CD14-positive monocyte (primary cell): ENCODE results near the gene CGNL1. TPM values are rescaled to one million over a fixed set of nuclear protein-coding genes. Genes with fewer than 3 reads are reported as not detected.

Experiments used
- DNase-seq, 3 donors: peaks; one replicate each; pipeline ENCODE4 v3.0.0-alpha.2; 2011 to 2022
- H2AFZ ChIP-seq: 2 replicates; pipeline ENCODE4 v1.6.0; 2012; ENCODE audit warnings: mild to moderate bottlenecking, low read depth, low read length, inconsistent platforms; ENCODE audit not compliant: insufficient read depth, poor library complexity, severe bottlenecking
- H3K27ac ChIP-seq, 2 donors: 1 replicate in 1 of 2; 2 replicates in 1 of 2; pipeline ENCODE4 v1.5.1; 2012 to 2013; ENCODE audit warnings: low read length in 2 of 2, control low read depth in 1 of 2, inconsistent platforms in 1 of 2, low read depth in 1 of 2, mild to moderate bottlenecking in 1 of 2
- H3K27me3 ChIP-seq, 2 donors: one replicate each; pipeline versions ENCODE4 v1.6.0 to v1.6.1; 2011 to 2013; ENCODE audit warnings: low read length in 2 of 2; ENCODE audit not compliant: control insufficient read depth in 2 of 2, insufficient read depth in 2 of 2
- H3K36me3 ChIP-seq, 2 donors: replicated peaks in 1 of 2; 1 replicate in 1 of 2; 2 replicates in 1 of 2; pipeline versions ENCODE4 v1.5.1 to v1.6.1; 2012 to 2013; ENCODE audit warnings: low read length in 2 of 2, control low read depth in 1 of 2, inconsistent platforms in 1 of 2, mild to moderate bottlenecking in 1 of 2; ENCODE audit not compliant: insufficient read depth in 2 of 2, control insufficient read depth in 1 of 2
- H3K4me1 ChIP-seq, 2 donors: 1 replicate in 1 of 2; 2 replicates in 1 of 2; pipeline versions ENCODE4 v1.5.1 to v1.6.1; 2012 to 2013; ENCODE audit warnings: low read length in 2 of 2, control low read depth in 1 of 2, inconsistent platforms in 1 of 2, mild to moderate bottlenecking in 1 of 2, moderate library complexity in 1 of 2; ENCODE audit not compliant: insufficient read depth in 2 of 2, control insufficient read depth in 1 of 2
- H3K4me2 ChIP-seq: replicated peaks from 2 replicates; pipeline ENCODE3; 2012; ENCODE audit warnings: low read length, moderate library complexity, mild to moderate bottlenecking; ENCODE audit not compliant: poor library complexity, severe bottlenecking; ENCODE audit errors: extremely low read depth
- H3K4me3 ChIP-seq, 3 experiments: fragments of 200-600 bp in 1 of 3; sonication (generic) in 1 of 3; replicated peaks in 1 of 3; 1 replicate in 2 of 3; 2 replicates in 1 of 3; pipeline ENCODE4 v1.5.1; 2011 to 2013; ENCODE audit warnings: low read length in 3 of 3, mild to moderate bottlenecking in 3 of 3, control low read depth in 2 of 3, low read depth in 2 of 3, inconsistent platforms in 1 of 3, moderate library complexity in 1 of 3
- H3K79me2 ChIP-seq: 2 replicates; pipeline ENCODE4 v1.6.0; 2012; ENCODE audit warnings: mild to moderate bottlenecking, control low read depth, inconsistent platforms, low read length, moderate library complexity; ENCODE audit not compliant: insufficient read depth
- H3K9ac ChIP-seq: 2 replicates; pipeline ENCODE4 v1.6.0; 2017; ENCODE audit warnings: low read length, mild to moderate bottlenecking; ENCODE audit not compliant: insufficient read depth, poor library complexity, severe bottlenecking
- H3K9me3 ChIP-seq, 2 donors: replicated peaks in 1 of 2; 1 replicate in 1 of 2; 2 replicates in 1 of 2; pipeline versions ENCODE4 v1.5.1 to v1.6.1; 2012 to 2013; ENCODE audit warnings: low read length in 2 of 2, control low read depth in 1 of 2; ENCODE audit not compliant: control insufficient read depth in 1 of 2, insufficient read depth in 1 of 2
- H4K20me1 ChIP-seq: 2 replicates; pipeline ENCODE4 v1.6.0; 2012; ENCODE audit warnings: mild to moderate bottlenecking, low read length, control low read depth, moderate library complexity; ENCODE audit not compliant: insufficient read depth
- H3K27ac Mint-ChIP-seq, 7 donors: one replicate each; pipeline ENCODE4 v1.8.0; 2020; ENCODE audit warnings: mild to moderate bottlenecking in 7 of 7, mixed read lengths in 7 of 7, moderate library complexity in 6 of 7, inconsistent platforms in 2 of 7
- H3K27me3 Mint-ChIP-seq, 3 donors: one replicate each; pipeline ENCODE4 v1.8.0; 2021 to 2022; ENCODE audit warnings: low read depth in 3 of 3, mild to moderate bottlenecking in 3 of 3, mixed read lengths in 3 of 3, moderate library complexity in 3 of 3, inconsistent platforms in 1 of 3
- H3K36me3 Mint-ChIP-seq, 2 donors: one replicate each; pipeline ENCODE4 v1.8.0; 2020; ENCODE audit warnings: mixed read lengths in 2 of 2, inconsistent platforms in 1 of 2, mild to moderate bottlenecking in 1 of 2
- H3K4me1 Mint-ChIP-seq: one replicate; pipeline ENCODE4 v1.8.0; 2020; ENCODE audit warnings: mild to moderate bottlenecking, mixed read lengths
- H3K4me3 Mint-ChIP-seq, 2 donors: one replicate each; pipeline ENCODE4 v1.8.0; 2020; ENCODE audit warnings: mild to moderate bottlenecking in 2 of 2, mixed read lengths in 2 of 2, moderate library complexity in 1 of 2
- H3K9me3 Mint-ChIP-seq, 7 donors: one replicate each; pipeline ENCODE4 v1.8.0; 2020 to 2022; ENCODE audit warnings: mixed read lengths in 7 of 7, mild to moderate bottlenecking in 6 of 7, moderate library complexity in 6 of 7, inconsistent platforms in 2 of 7
- CTCF ChIP-seq: fragments of 200-600 bp; IDR thresholded peaks from one replicate; pipeline ENCODE4 v1.8.0; 2022; ENCODE audit warnings: antibody characterized with exemption, mild to moderate bottlenecking
- WGBS: methylation state at CpG from one replicate; pipeline ENCODE4 v1.1.5; 2013; ENCODE audit warnings: missing lambda C conversion rate; ENCODE audit not compliant: insufficient coverage; 5-methylcytosine and 5-hydroxymethylcytosine counted together
- intact Hi-C, 2 donors: fragments of 100-400 bp; cut with micrococcal nuclease; formaldehyde crosslinking; loops; one replicate each; pipeline versions ENCODE4 v1.15.0 to v1.15.1; 2023
- polyA plus RNA-seq, 3 donors: library from polyadenylated mRNA; depleted of rRNA in 1 of 3; unstranded in 2 of 3; stranded (reverse) in 1 of 3; fragments of 300-500 nt in 2 of 3; fragments of >200 nt in 1 of 3; fragmentation: Illumina TruSeq in 2 of 3; gene quantifications; 1 replicate in 2 of 3; 2 replicates in 1 of 3; pipeline ENCODE4 v1.2.3, GENCODE V29; 2012 to 2021

The CGNL1 gene
- polyA plus RNA-seq, 3 donors: not detected

GRCh38 chr15:57339321-57339720, 37.0 kb upstream of the CGNL1 start:
- no peak for DNase-seq
- no peak overlapping the region for H2AFZ ChIP-seq
- no peak overlapping the region for H3K27ac ChIP-seq
- intact Hi-C loops: no loop called here
- no peak overlapping the region for H3K4me3 Mint-ChIP-seq
- no peak for TF ChIP-seq CTCF
- H3K27me3 Mint-ChIP-seq: peaks cover 0 to 2% (median 0%) of the 10 kb centered on the region in 3 donors
- H3K9me3 Mint-ChIP-seq: no peaks in the 10 kb centered on the region
- H3K27ac Mint-ChIP-seq: no peak overlapping the region
- H4K20me1 ChIP-seq: no peaks in the 10 kb centered on the region
- no peaks in the 10 kb centered on the region for H3K36me3 Mint-ChIP-seq
- peaks cover 8% of the 10 kb centered on the region for H3K4me1 Mint-ChIP-seq
- no peaks in the 10 kb centered on the region for H3K27me3 ChIP-seq
- H3K36me3 ChIP-seq: no peaks in the 10 kb centered on the region
- no peak overlapping the region for H3K4me3 ChIP-seq
- no peaks in the 10 kb centered on the region for H3K9me3 ChIP-seq
- H3K9ac ChIP-seq: no peak overlapping the region
- 100% methylated on average over 3 of the region's 5 CpGs for WGBS
- H3K4me2 ChIP-seq: no peak overlapping the region
- no peaks in the 10 kb centered on the region for H3K4me1 ChIP-seq
- H3K79me2 ChIP-seq: no peaks in the 10 kb centered on the region

- H3K9me3 ChIP-seq: no peaks in the 10 kb centered on the region
- no peaks in the 10 kb centered on the region for H4K20me1 ChIP-seq
- no peaks in the 10 kb centered on the region for H3K4me1 ChIP-seq
- no peaks in the 10 kb centered on the region for H3K27me3 ChIP-seq
- peaks cover 8% of the 10 kb centered on the region for H3K4me1 Mint-ChIP-seq
- H2AFZ ChIP-seq: no peak overlapping the region
- no peak overlapping the region for H3K27ac Mint-ChIP-seq
- H3K79me2 ChIP-seq: no peaks in the 10 kb centered on the region
- no peaks in the 10 kb centered on the region for H3K36me3 ChIP-seq
- H3K9ac ChIP-seq: no peak overlapping the region
- intact Hi-C loops: loop anchor here (1.0 to 5.0 kb wide), 4 partner anchors 187 to 522 kb away; no protein-coding TSS in a partner anchor
- TF ChIP-seq CTCF: peak; percentile 86
- no CpG with 5 or more reads among the region's 5 CpGs for WGBS
- no peak overlapping the region for H3K4me2 ChIP-seq
- H3K4me3 ChIP-seq: no peak overlapping the region
- no peak overlapping the region for H3K4me3 Mint-ChIP-seq
- peak; percentile 18 to 50 (median 46) for DNase-seq
- no peak overlapping the region for H3K27ac ChIP-seq
- no peaks in the 10 kb centered on the region for H3K36me3 Mint-ChIP-seq
- H3K27me3 Mint-ChIP-seq: peaks cover 0 to 2% (median 0%) of the 10 kb centered on the region in 3 donors
- no peaks in the 10 kb centered on the region for H3K9me3 Mint-ChIP-seq
These were observed 35.5 kb upstream of the CGNL1 start for GRCh38 chr15:57340682-57341259.
